ENCODE data around the gene AKAP6. TPM values are rescaled to one million over a fixed set of nuclear protein-coding genes. Genes with fewer than 3 reads are reported as not detected.

The AKAP6 gene
- total RNA-seq, 1 experiment from 2014 or later, result 1.9 TPM

DNA sequence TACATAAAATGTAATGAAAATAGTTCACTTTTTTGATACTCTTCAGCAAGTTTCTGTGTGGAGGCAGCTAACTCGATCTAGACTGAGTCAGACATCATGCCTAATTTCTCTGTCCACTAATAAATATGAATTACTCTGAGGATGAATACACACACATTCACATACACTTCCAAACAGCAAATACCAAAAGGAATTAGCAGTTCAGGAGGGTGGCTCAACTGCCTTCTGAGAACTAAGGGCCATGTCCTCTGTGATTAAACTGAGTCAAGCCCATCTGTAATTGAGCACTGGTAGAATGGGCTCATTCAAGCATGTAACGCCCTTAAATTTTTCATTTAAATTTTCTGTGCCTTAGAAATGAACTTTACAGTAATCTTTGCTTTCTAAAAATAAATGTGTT lies 242.5 kb downstream of the AKAP6 start:
- no peaks in the 10 kb centered on the region for H3K36me3 ChIP-seq (ENCODE audit: control insufficient read depth in 1 of 2, insufficient read depth in 2 of 2, low read length in 2 of 2)
- peaks cover 29% of the 10 kb centered on the region for H3K27me3 ChIP-seq (ENCODE audit: insufficient read depth, low read length)
- no peaks in the 10 kb centered on the region for H4K20me1 ChIP-seq (ENCODE audit: insufficient read depth)
- ChIA-PET POLR2A (no interaction called here), RAD21 (ENCODE audit: low non-redundant PET in 1 of 2, low total read pairs in 2 of 2, uncharacterized antibody in 2 of 2, unreplicated experiment in 2 of 2) (no interaction called here), CTCF (no interaction called here)
- H3K4me3 ChIP-seq (replicated peaks in 1 of 2; ENCODE audit: low read depth in 1 of 2, low read length in 2 of 2), result no peak overlapping the region
- H3K9me3 ChIP-seq (ENCODE audit: control insufficient read depth in 1 of 2, insufficient read depth in 1 of 2, low read depth in 1 of 2, low read length in 2 of 2), result no peaks in the 10 kb centered on the region
- ATAC-seq (no peak), DNase-seq (ENCODE audit: low read depth, low spot score) (no peak)
- H3K9ac ChIP-seq (ENCODE audit: low read length), result no peak overlapping the region
- no peaks in the 10 kb centered on the region for H3K9me2 ChIP-seq (ENCODE audit: insufficient read depth)
- no peak overlapping the region for H3K27ac ChIP-seq (ENCODE audit: low read depth, low read length)
- intact Hi-C loops (cut with micrococcal nuclease), result no loop called here
- no TSS peak for BruUV-seq (replicated peaks)
- H2AFZ ChIP-seq (ENCODE audit: low read depth, low read length, poor library complexity, severe bottlenecking), result no peak overlapping the region
- no peaks in the 10 kb centered on the region for H3K4me1 ChIP-seq (ENCODE audit: control insufficient read depth in 1 of 2, insufficient read depth in 2 of 2, low read length in 2 of 2)
- no peak overlapping the region for H3K4me2 ChIP-seq (ENCODE audit: low read length)
- no peaks in the 10 kb centered on the region for H3K79me2 ChIP-seq (ENCODE audit: insufficient read depth, low read length)
- TF ChIP-seq, protein P1, sequence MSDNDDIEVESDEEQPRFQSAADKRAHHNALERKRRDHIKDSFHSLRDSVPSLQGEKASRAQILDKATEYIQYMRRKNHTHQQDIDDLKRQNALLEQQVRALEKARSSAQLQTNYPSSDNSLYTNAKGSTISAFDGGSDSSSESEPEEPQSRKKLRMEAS (IDR thresholded peaks at IDR 0.05), result no peak
- no peak for TF ChIP-seq SP1 (IDR thresholded peaks at IDR 0.05; ENCODE audit: low read depth)
- no peak for TF ChIP-seq CEBPB (IDR thresholded peaks at IDR 0.05; ENCODE audit: low read depth)
- no peak for TF ChIP-seq POLR2AphosphoS5 (IDR thresholded peaks at IDR 0.05; ENCODE audit: low read depth, low read length)
- no peak for TF ChIP-seq ZBTB33 (IDR thresholded peaks at IDR 0.05; ENCODE audit: extremely low read depth, insufficient replicate concordance, low read length)
- no peak for TF ChIP-seq TCF7L2 (IDR thresholded peaks at IDR 0.05; ENCODE audit: borderline replicate concordance, extremely low read depth, insufficient read depth, insufficient read length)
- TF ChIP-seq EZH2 (IDR thresholded peaks at IDR 0.05), result no peak
- TF ChIP-seq, protein P2, sequence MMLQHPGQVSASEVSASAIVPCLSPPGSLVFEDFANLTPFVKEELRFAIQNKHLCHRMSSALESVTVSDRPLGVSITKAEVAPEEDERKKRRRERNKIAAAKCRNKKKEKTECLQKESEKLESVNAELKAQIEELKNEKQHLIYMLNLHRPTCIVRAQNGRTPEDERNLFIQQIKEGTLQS (IDR thresholded peaks at IDR 0.05), result no peak
- no peak for TF ChIP-seq ZFX (IDR thresholded peaks at IDR 0.05)
- TF ChIP-seq YY1 (IDR thresholded peaks at IDR 0.05; ENCODE audit: extremely low read depth, insufficient replicate concordance, low read depth, low read length), result no peak
- TF ChIP-seq, protein P3, sequence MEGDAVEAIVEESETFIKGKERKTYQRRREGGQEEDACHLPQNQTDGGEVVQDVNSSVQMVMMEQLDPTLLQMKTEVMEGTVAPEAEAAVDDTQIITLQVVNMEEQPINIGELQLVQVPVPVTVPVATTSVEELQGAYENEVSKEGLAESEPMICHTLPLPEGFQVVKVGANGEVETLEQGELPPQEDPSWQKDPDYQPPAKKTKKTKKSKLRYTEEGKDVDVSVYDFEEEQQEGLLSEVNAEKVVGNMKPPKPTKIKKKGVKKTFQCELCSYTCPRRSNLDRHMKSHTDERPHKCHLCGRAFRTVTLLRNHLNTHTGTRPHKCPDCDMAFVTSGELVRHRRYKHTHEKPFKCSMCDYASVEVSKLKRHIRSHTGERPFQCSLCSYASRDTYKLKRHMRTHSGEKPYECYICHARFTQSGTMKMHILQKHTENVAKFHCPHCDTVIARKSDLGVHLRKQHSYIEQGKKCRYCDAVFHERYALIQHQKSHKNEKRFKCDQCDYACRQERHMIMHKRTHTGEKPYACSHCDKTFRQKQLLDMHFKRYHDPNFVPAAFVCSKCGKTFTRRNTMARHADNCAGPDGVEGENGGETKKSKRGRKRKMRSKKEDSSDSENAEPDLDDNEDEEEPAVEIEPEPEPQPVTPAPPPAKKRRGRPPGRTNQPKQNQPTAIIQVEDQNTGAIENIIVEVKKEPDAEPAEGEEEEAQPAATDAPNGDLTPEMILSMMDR (IDR thresholded peaks at IDR 0.05 in 2 of 3, conservative IDR thresholded peaks at IDR 0.05 in 1 of 3; ENCODE audit: borderline replicate concordance in 1 of 3, insufficient read depth in 1 of 3, low read depth in 2 of 3, low read length in 2 of 3), result no peak
- TF ChIP-seq SIN3A (IDR thresholded peaks at IDR 0.05; ENCODE audit: low read depth), result no peak
- TF ChIP-seq EGR1 (IDR thresholded peaks at IDR 0.05; ENCODE audit: low read depth), result no peak
- no peak for TF ChIP-seq ZNF274 (IDR thresholded peaks at IDR 0.05; ENCODE audit: low read depth, low read length)
- no peak for TF ChIP-seq EZH2phosphoT487 (IDR thresholded peaks at IDR 0.05; ENCODE audit: borderline replicate concordance)
- no peak for TF ChIP-seq RAD21 (IDR thresholded peaks at IDR 0.05; ENCODE audit: low read depth)
- no peak for TF ChIP-seq ELF1 (IDR thresholded peaks at IDR 0.05; ENCODE audit: borderline replicate concordance, low read depth)
